Chondrocyte (in vitro differentiated cells): Measurements from ENCODE around the gene ZCCHC17. TPM values are rescaled to one million over a fixed set of nuclear protein-coding genes. Genes with fewer than 3 reads are reported as not detected.
A peak's percentile ranks its signal among the peaks of the same experiment; 100 is the strongest.

Source experiments
- DNase-seq: peaks from one replicate; pipeline ENCODE4 v3.0.0; 2021; ENCODE audit warnings: mixed read lengths, low spot score
- H3K27ac Mint-ChIP-seq: one replicate; pipeline ENCODE4 v1.8.0; 2021; ENCODE audit warnings: mild to moderate bottlenecking, moderate library complexity, mixed read lengths; ENCODE audit not compliant: unreplicated experiment
- H3K27me3 Mint-ChIP-seq: 2 replicates; pipeline ENCODE4 v1.8.0; 2021; ENCODE audit warnings: low read depth, mixed read lengths
- H3K36me3 Mint-ChIP-seq: 2 replicates; pipeline ENCODE4 v1.8.0; 2021; ENCODE audit warnings: low read depth, mixed read lengths
- H3K4me1 Mint-ChIP-seq: 2 replicates; pipeline ENCODE4 v1.8.0; 2021; ENCODE audit warnings: low read depth, mild to moderate bottlenecking, mixed read lengths
- H3K4me3 Mint-ChIP-seq: one replicate; pipeline ENCODE4 v1.8.0; 2021; ENCODE audit warnings: mild to moderate bottlenecking, moderate library complexity, mixed read lengths; ENCODE audit not compliant: unreplicated experiment
- H3K9me3 Mint-ChIP-seq: 2 replicates; pipeline ENCODE4 v1.8.0; 2021; ENCODE audit warnings: low read depth, mixed read lengths
- CTCF ChIP-seq: fragments of 200-600 bp; sonication (generic); IDR thresholded peaks from 2 replicates; pipeline ENCODE4 v1.5.0; 2021; ENCODE audit warnings: antibody characterized with exemption, mild to moderate bottlenecking, moderate library complexity
- total RNA-seq: library from RNA; stranded (reverse); gene quantifications from 3 replicates; pipeline ENCODE4 v1.2.1, GENCODE V29; 2021

The ZCCHC17 gene
- total RNA-seq, 1 donor from 2014 or later: 31.1 TPM

GRCh38 chr1:31368611-31369107 is 71.8 kb downstream of the ZCCHC17 start:
- H3K27me3 Mint-ChIP-seq: no peaks in the 10 kb centered on the region
- H3K4me3 Mint-ChIP-seq: no peak overlapping the region
- H3K9me3 Mint-ChIP-seq: no peaks in the 10 kb centered on the region
- peaks cover 46% of the 10 kb centered on the region for H3K4me1 Mint-ChIP-seq
- peaks cover 34% of the 10 kb centered on the region for H3K36me3 Mint-ChIP-seq
- H3K27ac Mint-ChIP-seq: no peak overlapping the region
- no peak for DNase-seq
- TF ChIP-seq CTCF: no peak

GRCh38 chr1:31370021-31370420 is 73.2 kb downstream of the ZCCHC17 start:
- TF ChIP-seq CTCF: no peak
- Mint-ChIP-seq H3K9me3 (no peaks in the 10 kb centered on the region), H3K27me3 (no peaks in the 10 kb centered on the region), H3K4me3 (no peak overlapping the region), H3K27ac (no peak overlapping the region), H3K36me3 (peaks cover 25% of the 10 kb centered on the region), H3K4me1 (peaks cover 60% of the 10 kb centered on the region)
- no peak for DNase-seq

- no peak overlapping the region for H3K27ac Mint-ChIP-seq
- H3K4me1 Mint-ChIP-seq: peaks cover 61% of the 10 kb centered on the region
- H3K36me3 Mint-ChIP-seq: peaks cover 21% of the 10 kb centered on the region
- H3K4me3 Mint-ChIP-seq: peak overlapping the region; percentile 12
- no peak for TF ChIP-seq CTCF
- no peak for DNase-seq
- H3K9me3 Mint-ChIP-seq: no peaks in the 10 kb centered on the region
- H3K27me3 Mint-ChIP-seq: no peaks in the 10 kb centered on the region
Measured at GRCh38 chr1:31370565-31370964, 73.7 kb downstream of the ZCCHC17 start.

GRCh38 chr1:31371121-31371959 is 74.5 kb downstream of the ZCCHC17 start:
- H3K9me3 Mint-ChIP-seq: no peaks in the 10 kb centered on the region
- DNase-seq: no peak
- no peaks in the 10 kb centered on the region for H3K27me3 Mint-ChIP-seq
- peak overlapping the region; percentile 88 for H3K4me3 Mint-ChIP-seq
- peaks cover 18% of the 10 kb centered on the region for H3K36me3 Mint-ChIP-seq
- peak overlapping the region; percentile 46 for H3K27ac Mint-ChIP-seq
- H3K4me1 Mint-ChIP-seq: peaks cover 61% of the 10 kb centered on the region
- no peak for TF ChIP-seq CTCF

- H3K27ac Mint-ChIP-seq: peak overlapping the region; percentile 99
- TF ChIP-seq CTCF: no peak
- H3K9me3 Mint-ChIP-seq: no peaks in the 10 kb centered on the region
- DNase-seq: no peak
- H3K27me3 Mint-ChIP-seq: no peaks in the 10 kb centered on the region
- H3K4me3 Mint-ChIP-seq: peak overlapping the region; percentile 88
- H3K36me3 Mint-ChIP-seq: peaks cover 14% of the 10 kb centered on the region
- H3K4me1 Mint-ChIP-seq: peaks cover 68% of the 10 kb centered on the region
Measured at GRCh38 chr1:31372051-31372450, 75.2 kb downstream of the ZCCHC17 start.
